Mononuclear cell (primary cell): ENCODE data around the gene CCDC92. TPM values are rescaled to one million over a fixed set of nuclear protein-coding genes. Genes with fewer than 3 reads are reported as not detected.

Experiments
- H3K27me3 ChIP-seq: 2 replicates; pipeline ENCODE4 v1.6.0; 2011; ENCODE audit warnings: low read length, control low read depth; ENCODE audit not compliant: insufficient read depth
- H3K4me1 ChIP-seq: 2 replicates; pipeline ENCODE4 v1.5.1; 2011; ENCODE audit warnings: mild to moderate bottlenecking, low read length, control low read depth; ENCODE audit not compliant: insufficient read depth
- H3K4me3 ChIP-seq: 2 replicates; pipeline ENCODE4 v1.5.1; 2011; ENCODE audit warnings: mild to moderate bottlenecking, low read length, moderate library complexity
- H3K9me3 ChIP-seq: 2 replicates; pipeline ENCODE4 v1.5.1; 2011; ENCODE audit warnings: low read depth, mild to moderate bottlenecking, control low read depth, low read length
- total RNA-seq: library from RNA; depleted of rRNA; stranded (reverse); fragments of >200 nt; gene quantifications from one replicate; pipeline ENCODE4 v1.2.3, GENCODE V29; 2012

Gene CCDC92
- total RNA-seq, 1 donor, result 5.9 TPM

- H3K9me3 ChIP-seq, result no peaks in the 10 kb centered on the region
- H3K27me3 ChIP-seq, result no peaks in the 10 kb centered on the region
- no peaks in the 10 kb centered on the region for H3K4me1 ChIP-seq
- no peak overlapping the region for H3K4me3 ChIP-seq
Measured at GRCh38 chr12:123995023-123995748, 22.6 kb upstream of the CCDC92 start.

- no peaks in the 10 kb centered on the region for H3K4me1 ChIP-seq
- no peaks in the 10 kb centered on the region for H3K9me3 ChIP-seq
- no peak overlapping the region for H3K4me3 ChIP-seq
- no peaks in the 10 kb centered on the region for H3K27me3 ChIP-seq
Measured at GRCh38 chr12:123992118-123992825, 19.6 kb upstream of the CCDC92 start.

GRCh38 chr12:123991372-123991951, 18.8 kb upstream of the CCDC92 start:
- Histone ChIP-seq H3K4me1 (no peaks in the 10 kb centered on the region), H3K9me3 (no peaks in the 10 kb centered on the region), H3K27me3 (no peaks in the 10 kb centered on the region), H3K4me3 (no peak overlapping the region)

- Histone ChIP-seq H3K27me3 (no peaks in the 10 kb centered on the region), H3K9me3 (no peaks in the 10 kb centered on the region), H3K4me1 (no peaks in the 10 kb centered on the region), H3K4me3 (no peak overlapping the region)
Measured at GRCh38 chr12:123990511-123990910, 17.9 kb upstream of the CCDC92 start.

- Histone ChIP-seq H3K27me3 (no peaks in the 10 kb centered on the region), H3K9me3 (no peaks in the 10 kb centered on the region), H3K4me3 (no peak overlapping the region), H3K4me1 (no peaks in the 10 kb centered on the region)
Measured at GRCh38 chr12:123989753-123990152, 17.1 kb upstream of the CCDC92 start.

GRCh38 chr12:123989168-123989567, 16.5 kb upstream of the CCDC92 start:
- H3K27me3 ChIP-seq, result no peaks in the 10 kb centered on the region
- H3K4me1 ChIP-seq, result no peaks in the 10 kb centered on the region
- no peak overlapping the region for H3K4me3 ChIP-seq
- H3K9me3 ChIP-seq, result no peaks in the 10 kb centered on the region

- no peaks in the 10 kb centered on the region for H3K27me3 ChIP-seq
- H3K4me1 ChIP-seq, result no peaks in the 10 kb centered on the region
- H3K4me3 ChIP-seq, result no peak overlapping the region
- H3K9me3 ChIP-seq, result no peaks in the 10 kb centered on the region
Measured at GRCh38 chr12:123987022-123987421, 14.4 kb upstream of the CCDC92 start.

- H3K27me3 ChIP-seq, result no peaks in the 10 kb centered on the region
- no peaks in the 10 kb centered on the region for H3K9me3 ChIP-seq
- no peak overlapping the region for H3K4me3 ChIP-seq
- no peaks in the 10 kb centered on the region for H3K4me1 ChIP-seq
Measured at GRCh38 chr12:123986374-123986965, 13.8 kb upstream of the CCDC92 start.

- no peaks in the 10 kb centered on the region for H3K4me1 ChIP-seq
- H3K9me3 ChIP-seq, result no peaks in the 10 kb centered on the region
- H3K4me3 ChIP-seq, result no peak overlapping the region
- H3K27me3 ChIP-seq, result no peaks in the 10 kb centered on the region
Measured at GRCh38 chr12:123984903-123985302, 12.3 kb upstream of the CCDC92 start.

GRCh38 chr12:123983822-123984485, 11.3 kb upstream of the CCDC92 start:
- Histone ChIP-seq H3K4me3 (no peak overlapping the region), H3K9me3 (no peaks in the 10 kb centered on the region), H3K4me1 (no peaks in the 10 kb centered on the region), H3K27me3 (no peaks in the 10 kb centered on the region)

GRCh38 chr12:123982269-123982668, 9.6 kb upstream of the CCDC92 start:
- no peaks in the 10 kb centered on the region for H3K4me1 ChIP-seq
- no peaks in the 10 kb centered on the region for H3K9me3 ChIP-seq
- H3K4me3 ChIP-seq, result no peak overlapping the region
- no peaks in the 10 kb centered on the region for H3K27me3 ChIP-seq

GRCh38 chr12:123979566-123979965, 6.9 kb upstream of the CCDC92 start:
- H3K9me3 ChIP-seq, result no peaks in the 10 kb centered on the region
- no peaks in the 10 kb centered on the region for H3K4me1 ChIP-seq
- H3K4me3 ChIP-seq, result no peak overlapping the region
- H3K27me3 ChIP-seq, result no peaks in the 10 kb centered on the region

GRCh38 chr12:123976227-123976826, 3.7 kb upstream of the CCDC92 start:
- Histone ChIP-seq H3K4me1 (peaks cover 16% of the 10 kb centered on the region), H3K27me3 (peaks cover 5% of the 10 kb centered on the region), H3K9me3 (no peaks in the 10 kb centered on the region), H3K4me3 (no peak overlapping the region)

- peak overlapping the region; percentile 59 for H3K4me3 ChIP-seq
Measured at GRCh38 chr12:123973552-123974341, 1.1 kb upstream of the CCDC92 start.

More at GRCh38 chr12:123973552-123974341, 1.1 kb upstream of the CCDC92 start:
- Histone ChIP-seq H3K4me1 (peaks cover 17% of the 10 kb centered on the region), H3K27me3 (peaks cover 5% of the 10 kb centered on the region), H3K9me3 (no peaks in the 10 kb centered on the region)
